Measurements from ENCODE around the gene LIN28A.

Gene LIN28A

DNA sequence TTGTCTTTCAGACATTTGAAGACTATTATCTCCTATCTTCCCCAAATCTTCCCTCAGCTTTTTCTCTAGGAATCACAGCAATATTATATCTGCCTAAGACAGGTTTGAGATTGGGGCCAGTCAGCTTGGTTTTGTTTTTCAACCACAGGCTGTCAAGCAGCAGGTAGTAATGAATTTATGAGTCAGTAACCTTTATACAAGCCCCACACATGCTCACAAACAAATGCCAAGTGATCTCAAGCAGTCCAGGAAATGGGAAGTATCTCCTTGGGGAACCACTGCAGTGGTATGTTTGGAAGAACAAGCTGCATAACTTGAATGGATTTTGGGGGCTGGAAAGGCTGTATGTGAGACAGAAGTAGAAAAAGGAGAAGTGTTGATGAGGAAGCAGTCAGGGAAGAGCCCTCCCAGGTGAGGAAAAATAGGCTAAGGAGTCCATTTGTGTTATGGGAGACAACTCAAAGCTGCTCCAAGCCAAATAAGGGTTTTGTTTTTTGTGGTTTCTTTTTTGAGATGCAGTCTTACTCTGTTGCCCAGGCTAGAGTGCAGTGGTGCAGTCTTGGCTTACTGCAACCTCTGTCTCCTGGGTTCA, 23.6 kb downstream of the LIN28A start:
- DNase-seq (ENCODE audit: low read depth, low spot score) = no peak

DNA sequence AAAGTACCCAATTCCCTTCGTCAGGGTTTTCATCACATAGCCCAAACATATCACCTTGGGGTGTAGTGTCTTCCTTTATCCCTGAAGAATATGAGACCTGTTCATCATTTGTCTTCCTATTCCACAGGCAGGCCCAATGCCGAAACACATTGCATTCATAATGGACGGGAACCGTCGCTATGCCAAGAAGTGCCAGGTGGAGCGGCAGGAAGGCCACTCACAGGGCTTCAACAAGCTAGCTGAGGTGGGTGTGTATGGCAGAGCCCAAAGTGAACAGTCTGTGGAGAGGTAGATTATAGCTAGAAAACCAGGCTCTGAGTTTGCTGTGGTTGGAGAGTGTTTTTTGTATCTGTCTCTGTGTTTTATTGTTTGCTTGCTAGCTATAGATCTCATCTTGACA, 27.4 kb downstream of the LIN28A start:
- no peak for DNase-seq (ENCODE audit: low read depth, low spot score)

DNA sequence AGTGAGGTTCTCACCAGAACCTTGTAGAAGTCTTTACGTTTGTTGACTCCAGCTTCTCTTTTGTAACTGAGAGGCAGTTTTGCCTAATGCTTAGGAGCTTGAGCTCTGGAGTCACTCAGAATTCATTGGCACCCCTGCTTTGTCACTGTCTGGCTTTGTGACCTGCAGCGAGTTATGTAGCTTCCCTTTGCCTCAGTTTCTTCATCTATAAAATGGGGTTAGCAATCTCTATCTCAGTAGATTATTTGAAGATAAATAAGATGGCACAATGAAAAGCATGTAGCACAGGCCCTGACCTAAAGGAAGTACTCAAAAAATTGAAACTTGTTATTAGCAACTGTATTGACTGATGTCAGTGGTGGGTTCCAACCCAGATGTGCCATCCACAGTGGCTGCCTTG, 29.6 kb downstream of the LIN28A start:
- DNase-seq (ENCODE audit: low read depth, low spot score) = no peak

DNA sequence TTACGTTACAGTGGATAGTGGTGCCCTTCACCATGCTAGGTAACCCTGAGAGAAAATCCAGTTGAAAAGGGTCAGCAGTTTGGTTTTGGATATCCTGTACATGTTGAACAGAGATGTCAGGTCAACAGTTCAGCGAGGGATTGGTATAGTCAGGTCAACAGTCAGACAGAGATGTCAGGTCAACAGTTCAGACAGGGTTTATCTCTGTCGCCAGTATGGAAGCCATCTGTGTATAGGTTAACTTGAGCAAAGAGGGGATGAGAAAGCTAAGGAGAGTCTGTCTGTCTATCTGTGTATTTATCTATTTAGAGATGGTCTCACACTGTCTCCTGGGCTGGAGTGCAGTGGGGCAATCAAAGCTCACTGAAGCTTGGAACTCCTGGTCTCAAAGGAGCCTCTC, 39.3 kb downstream of the LIN28A start:
- DNase-seq (ENCODE audit: low read depth, low spot score) = no peak

DNA sequence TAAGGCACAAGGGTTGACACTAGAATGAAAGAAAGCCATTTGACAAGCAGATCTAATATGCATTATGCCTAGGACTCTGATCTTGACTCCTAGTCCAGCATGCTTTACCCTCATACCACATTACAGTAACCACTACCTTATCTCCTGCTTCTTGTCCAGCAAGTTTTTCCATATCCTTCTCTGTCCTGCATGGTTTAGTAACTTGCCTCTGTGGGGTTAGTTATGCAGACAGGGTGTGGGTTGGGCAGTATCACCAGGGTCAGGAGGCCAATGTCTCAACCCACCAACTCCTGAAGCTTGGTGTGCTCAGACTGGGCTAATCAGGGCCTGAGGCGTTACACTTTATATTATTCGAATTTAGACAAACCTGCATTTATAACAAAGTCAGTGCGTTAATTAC, 40.3 kb downstream of the LIN28A start:
- no peak for DNase-seq (ENCODE audit: low read depth, low spot score)

DNA sequence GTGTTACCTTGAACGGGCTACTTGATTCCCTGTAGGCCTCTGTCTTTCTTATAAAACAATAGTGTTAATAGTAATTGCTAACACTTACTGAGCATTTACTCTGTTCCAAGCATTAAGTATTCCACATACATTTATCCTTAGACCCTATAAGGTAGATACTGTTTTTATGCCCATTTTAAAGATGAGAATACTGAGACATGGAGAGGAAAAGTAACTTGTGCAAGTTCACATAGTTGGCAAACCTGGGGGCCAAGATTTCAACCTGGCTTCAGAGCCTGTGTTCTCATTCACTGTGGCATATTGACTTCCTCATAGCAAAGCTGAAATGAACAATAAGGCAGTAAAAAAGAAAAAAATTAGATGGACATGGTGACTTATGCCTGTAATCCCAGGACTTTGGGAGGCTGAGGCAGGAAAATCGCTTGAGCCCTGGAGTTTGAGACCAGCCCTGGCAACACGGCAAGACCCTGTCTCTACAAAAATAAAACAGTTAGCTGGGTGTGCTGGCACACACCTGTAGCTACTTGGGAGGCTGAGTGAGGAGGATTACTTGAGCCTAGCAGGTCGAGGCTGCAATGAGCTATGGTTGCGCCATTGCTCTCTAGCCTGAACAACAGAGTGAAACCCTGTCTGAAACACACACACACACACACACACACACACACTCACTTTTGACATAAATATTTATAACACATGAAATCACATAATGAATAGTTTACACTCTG, 42.0 kb downstream of the LIN28A start:
- no peak for DNase-seq (ENCODE audit: low read depth, low spot score)

DNA sequence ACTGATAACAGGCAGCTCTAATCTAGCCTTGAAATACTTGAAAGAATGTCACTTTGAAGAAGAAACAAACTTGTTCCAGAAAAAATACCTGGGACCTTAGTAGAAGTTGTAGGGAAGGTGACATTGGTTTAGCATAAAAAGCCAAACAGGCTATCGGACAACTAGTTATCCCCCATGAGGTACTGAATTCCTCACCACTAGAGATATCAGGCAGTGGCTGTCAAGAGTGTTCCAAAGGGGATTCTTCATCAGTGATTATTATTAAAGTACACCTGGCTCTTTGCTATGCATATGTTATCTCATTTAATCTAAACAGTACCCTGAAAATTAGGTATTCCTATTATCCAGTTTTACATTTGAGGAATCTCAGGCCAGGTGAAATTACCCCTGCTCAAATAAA, 48.5 kb downstream of the LIN28A start:
- DNase-seq (ENCODE audit: low read depth, low spot score) = no peak

DNA sequence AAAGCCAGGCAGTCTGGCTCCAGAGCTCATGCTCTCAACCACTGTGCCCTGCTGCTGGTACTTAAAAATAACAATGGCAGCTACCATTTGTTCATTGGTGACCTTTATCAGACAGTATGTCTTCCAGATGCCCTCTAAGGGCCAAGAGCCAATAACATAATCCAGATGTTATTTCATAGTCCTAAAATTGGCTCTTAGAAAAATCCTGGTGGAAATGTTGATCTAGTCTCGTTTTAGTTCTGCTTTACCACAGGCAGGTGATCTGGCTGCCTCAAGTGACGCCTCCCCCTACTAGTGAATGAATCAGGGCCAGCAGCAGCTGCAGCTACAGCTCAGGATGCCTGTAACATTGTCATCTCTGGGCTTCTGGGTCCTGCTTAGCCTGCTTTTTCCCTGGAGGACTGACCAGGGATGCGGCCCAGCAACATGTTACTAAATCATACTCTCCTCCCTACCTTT, 49.0 kb downstream of the LIN28A start:
- no peak for DNase-seq (ENCODE audit: low read depth, low spot score)

DNA sequence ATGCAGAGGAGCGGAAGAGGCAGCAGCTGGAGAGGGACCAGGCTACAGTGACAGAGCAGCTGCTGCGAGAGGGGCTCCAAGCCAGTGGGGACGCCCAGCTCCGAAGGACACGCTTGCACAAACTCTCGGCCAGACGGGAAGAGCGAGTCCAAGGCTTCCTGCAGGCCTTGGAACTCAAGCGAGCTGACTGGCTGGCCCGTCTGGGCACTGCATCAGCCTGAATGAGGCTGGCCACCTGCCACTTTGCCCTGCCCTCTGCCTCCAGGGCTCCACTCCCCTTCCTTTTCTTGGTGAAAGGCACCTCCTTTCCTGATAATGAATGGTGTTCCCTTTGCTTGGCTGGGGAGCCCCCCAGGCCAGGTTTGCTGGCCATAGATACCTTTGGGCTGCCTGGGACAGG, 58.3 kb downstream of the LIN28A start:
- no peak for DNase-seq (ENCODE audit: low read depth, low spot score)

DNA sequence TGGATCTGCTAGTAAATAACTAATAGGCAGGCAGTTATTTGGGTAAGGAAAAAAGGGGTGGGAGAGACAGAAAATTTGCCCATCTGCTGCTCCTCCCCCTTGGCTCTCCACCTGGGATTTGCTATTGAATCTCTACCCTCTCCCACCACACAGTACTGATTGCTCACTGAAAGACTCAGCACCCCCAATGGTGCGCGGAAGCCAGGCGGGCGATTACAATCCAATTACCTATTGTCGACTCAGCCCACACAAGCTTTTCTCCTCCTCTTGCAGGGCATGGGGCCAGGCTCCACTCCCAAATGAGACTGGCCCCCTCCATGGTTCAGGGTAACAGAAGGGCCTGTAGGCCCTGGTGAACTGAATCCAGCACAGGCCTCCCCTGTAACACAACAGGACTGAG, 58.9 kb downstream of the LIN28A start:
- DNase-seq (ENCODE audit: low read depth, low spot score) = no peak

DNA sequence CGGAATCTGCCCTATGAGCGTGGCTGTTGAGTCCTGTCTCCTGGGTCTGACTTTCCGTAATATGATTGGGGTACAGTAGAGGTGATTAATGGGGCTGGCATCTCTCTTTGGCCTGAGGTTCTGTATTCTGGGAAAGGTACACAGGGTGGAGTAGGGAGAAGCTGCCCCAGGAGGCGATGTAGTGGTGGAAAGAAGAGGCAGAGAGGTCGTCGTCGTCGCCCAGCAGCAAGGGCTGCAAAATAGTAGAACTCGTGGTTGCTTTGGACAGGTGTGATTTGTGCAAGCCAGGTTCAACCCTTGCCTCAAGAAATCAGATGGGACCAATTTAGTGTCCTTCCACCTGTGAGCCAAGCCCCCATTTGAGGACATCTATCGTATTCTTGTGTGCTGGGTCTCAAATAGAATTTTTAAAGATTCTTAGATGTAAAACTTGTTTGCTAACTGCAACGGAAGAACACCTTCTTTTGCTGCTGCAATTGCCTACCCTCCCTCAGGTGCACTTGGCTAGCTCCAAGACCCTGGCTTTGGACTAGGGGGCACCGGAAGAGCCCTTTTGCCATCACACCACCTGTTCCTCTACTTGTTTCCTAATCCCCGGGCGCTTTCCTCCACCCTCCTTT, 60.4 kb downstream of the LIN28A start:
- no peak for DNase-seq (ENCODE audit: low read depth, low spot score)

DNA sequence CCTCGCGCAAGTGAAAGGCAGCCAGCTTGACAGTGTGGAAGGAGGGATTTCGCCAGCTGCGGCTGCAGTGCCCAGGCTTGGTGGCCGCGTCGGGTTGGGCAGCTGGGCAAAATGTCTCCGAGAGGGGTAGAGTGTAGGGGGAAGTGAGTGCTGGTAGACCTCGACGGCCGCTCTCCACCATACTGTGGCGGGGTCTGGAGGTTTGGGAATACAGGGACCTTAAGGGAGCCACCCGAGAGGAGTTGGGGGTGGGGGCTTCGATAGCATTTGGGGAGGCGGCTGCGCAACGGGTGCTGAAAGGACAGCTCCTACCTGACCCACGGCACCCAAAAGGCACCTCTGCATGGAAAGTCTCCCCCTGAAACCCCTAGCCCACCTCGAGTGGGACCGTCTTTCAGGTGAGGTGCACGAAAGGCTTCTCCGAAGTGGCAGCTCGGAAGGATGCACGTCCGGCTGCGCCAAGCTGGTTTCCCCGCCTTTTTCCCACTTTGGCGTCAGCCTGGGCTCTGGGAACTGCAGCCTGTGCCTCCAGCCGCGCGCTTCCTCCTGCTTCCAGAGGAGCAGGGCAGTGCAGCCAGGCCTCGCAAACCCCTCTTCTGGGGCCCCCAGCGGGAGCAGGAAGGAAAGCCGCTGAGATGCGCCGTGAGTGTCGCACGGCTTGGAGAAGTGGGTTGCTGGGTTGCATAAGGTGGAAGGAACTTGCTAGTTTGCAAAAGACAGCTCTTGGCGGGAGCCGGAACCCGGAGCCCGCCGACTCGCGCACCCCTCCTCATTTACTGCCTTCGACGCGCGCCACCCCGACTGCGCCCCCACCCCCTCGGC, 61.1 kb downstream of the LIN28A start:
- DNase-seq (ENCODE audit: low read depth, low spot score) = peak; percentile 77

DNA sequence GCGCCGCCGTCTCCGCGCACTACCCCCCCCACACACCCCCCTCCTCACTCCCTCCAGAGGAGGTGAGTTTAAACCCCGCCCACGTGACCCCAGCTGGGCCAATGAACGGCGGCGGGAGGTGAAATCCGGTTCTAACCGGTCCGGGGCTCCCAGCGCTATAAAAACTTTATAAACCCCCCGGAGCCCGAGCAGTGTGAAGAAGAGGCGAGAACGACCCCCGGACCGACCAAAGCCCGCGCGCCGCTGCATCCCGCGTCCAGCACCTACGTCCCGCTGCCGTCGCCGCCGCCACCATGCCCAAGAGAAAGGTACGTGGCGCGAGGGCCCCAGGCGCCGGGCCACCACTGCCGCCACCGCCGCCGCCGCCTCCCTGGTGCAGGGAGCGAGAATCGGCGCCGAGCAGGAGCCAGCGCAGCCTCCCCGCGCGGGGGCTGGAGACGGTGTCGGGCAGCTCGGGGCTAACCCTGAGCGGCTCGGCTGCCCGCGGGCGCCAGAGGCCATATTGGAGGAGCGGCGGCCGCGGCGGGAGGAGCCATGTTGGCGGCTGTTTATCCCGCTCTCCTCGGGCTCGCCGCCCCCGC, 61.8 kb downstream of the LIN28A start, which contains the start of gene HMGN2:
TSS of gene HMGN2 (plus strand) at position 121 of the 581 bp plus-strand sequence. CDS start at position 294, 173 bp downstream.
- peak; percentile 93 for DNase-seq (ENCODE audit: low read depth, low spot score)

DNA sequence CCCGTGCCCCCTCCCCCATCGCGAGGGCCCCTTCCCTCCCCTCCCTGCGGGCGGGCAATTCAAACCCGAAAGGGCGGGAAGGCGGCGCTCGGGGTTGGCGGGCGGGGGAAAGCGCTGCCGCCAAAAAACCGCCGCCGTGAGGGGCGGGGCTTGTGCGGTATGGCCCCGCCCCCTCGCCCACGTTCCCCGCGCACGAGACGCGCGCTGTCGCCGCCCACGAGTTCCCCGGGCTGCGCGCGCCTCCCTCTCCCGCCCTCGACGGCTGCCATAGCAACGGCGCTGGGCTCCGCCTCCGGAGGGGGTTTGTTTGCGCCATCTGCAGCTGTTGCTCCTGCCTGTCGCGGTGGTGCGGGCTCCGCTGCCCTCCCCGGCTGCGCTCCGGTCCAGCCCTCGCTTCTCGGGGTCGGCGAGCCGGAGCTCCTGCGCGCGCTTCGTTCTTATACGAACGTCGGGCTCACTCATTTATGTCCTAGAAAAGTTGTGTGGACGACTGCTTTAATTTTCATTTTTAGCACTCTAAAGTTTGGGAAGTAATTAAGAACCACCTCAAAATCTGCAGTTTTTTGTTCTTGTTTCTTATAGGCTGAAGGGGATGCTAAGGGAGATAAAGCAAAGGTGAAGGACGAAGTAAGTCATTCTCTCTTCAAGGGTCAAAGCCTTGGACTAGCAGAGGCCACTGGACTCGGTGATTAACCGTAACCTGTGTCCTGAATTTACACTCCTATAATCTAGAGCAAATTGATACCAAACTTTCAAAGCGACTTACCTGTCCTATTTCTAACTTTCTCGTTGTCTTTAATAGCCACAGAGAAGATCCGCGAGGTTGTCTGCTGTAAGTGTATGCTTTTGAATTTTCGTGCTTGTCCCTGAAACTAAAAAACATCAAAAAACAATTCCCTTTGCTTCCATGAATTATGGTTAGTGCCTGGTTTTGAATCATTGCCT, 62.6 kb downstream of the LIN28A start:
- peak; percentile 98 for DNase-seq (ENCODE audit: low read depth, low spot score)

DNA sequence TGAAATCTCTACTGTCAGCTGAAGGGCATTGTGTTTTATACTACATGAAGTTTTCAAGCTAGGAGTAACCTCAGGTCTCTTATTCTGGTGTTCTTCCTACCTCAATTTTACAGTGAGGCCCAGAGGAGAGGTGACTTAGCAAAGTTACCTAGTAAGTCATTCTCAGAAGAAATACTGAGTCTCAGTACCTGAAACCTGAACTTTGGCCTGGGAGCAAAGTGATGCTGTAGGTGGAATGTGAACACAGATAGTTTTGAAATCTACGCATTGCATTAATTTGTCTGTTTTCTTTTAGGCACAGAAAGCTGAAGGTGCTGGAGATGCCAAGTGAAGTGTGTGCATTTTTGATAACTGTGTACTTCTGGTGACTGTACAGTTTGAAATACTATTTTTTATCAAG, 64.2 kb downstream of the LIN28A start:
- DNase-seq (ENCODE audit: low read depth, low spot score) = no peak

DNA sequence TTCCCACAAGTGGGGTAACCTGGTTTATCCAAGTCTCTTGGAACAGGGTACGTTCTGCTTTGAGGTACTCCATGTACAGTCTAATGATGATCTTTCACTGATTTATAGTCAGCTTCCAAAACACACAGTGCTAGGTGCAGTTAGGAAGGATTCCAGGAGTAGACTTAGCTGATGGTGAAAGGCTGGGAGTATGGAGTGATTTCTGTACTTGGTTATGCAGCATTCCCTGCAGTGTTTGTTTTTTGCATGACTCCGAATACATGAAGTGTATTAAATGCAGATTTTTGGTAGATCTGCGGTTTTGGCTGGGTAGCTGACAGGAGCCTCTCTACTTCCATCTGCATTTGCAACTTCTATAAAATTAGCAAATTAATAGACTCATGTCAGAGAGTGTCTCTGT, 65.4 kb downstream of the LIN28A start:
- DNase-seq (ENCODE audit: low read depth, low spot score) = no peak

DNA sequence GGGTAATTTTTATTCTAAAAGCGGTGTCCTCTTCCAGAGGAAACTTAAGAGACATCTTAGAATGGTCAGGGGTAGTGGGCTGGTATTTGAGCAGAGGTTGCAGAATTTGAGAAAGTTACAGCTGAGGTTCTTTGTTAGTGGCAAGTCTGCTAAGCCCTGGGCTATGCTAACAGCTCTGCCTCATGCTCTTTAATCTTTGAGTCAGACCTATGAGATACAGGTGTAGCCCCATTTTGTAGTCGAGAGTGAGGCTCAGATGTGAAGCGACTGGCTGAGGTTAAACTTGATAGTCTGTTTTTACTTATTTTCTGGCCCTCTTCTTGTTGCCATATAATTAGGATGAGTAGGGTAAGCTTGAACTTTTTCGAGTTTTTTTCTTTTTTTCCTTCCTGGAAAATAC, 66.3 kb downstream of the LIN28A start:
- DNase-seq (ENCODE audit: low read depth, low spot score) = no peak

DNA sequence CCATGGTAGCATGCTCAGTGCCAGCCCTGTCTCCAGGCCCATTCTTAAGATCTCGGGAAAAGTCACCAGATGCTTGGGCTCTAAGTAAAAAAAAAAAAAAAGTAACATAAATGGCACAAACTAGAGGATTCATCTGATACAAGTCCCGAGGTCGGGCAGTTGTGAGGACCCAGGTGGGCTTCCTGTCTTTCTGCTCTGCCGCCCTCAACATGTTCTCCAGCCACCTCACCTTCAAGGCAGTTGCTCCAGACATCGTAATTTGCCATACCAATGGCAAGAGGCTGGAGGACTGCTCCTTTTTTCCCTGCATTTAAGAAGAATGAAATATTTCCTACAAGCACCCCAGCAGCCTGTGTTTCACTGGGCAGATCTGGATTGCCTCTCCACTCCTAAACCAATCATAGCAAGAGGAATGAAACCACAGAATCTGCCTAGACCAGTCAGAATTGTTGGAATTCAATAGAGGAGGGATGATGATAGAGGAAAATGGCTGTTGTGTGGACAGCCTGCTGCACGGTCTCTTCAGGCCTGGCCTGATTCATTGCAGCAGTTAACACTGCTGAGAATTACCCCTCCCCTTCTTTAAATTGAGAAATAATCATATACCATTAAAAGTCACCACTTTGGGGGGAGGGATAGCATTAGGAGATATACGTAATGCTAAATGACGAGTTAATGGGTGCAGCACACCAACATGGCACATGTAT, 67.0 kb downstream of the LIN28A start:
- peak; percentile 28 for DNase-seq (ENCODE audit: low read depth, low spot score)

DNA sequence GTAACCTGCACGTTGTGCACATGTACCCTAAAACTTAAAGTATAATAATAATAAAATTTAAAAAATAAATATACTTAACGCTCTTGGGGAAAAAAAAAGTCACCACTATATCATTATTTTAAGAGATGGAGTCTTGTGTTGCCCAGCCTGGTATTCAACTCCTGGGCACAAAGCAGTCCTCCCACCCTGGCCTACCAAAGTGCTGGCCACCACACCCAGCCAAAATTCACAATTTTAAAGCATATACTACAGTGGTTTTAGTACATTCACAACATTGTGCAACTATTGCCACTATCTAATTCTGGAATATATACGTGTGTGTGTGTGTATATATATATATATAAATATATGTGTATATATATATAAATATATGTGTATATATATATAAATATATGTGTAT, 67.5 kb downstream of the LIN28A start:
- DNase-seq (ENCODE audit: low read depth, low spot score) = no peak

DNA sequence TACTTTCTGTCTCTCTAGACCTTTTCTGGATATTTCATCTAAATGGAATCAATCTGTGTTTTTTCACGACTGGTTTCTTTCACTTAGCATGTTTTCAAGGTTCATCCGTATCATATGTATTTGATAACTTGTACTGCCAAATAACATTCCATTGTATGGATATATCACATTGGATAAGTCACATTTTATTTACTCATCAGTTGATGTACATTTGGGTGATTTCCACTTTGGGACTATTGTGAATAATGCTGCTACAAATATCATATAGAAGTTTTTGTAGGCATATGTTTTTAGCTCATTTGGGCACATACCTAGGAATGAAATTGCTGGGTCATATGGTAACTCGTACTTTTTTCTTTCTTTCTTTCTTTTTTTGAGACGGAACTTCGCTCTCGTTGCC, 68.4 kb downstream of the LIN28A start:
- no peak for DNase-seq (ENCODE audit: low read depth, low spot score)
